ENCODE results near the gene ABHD14A. TPM values are rescaled to one million over a fixed set of nuclear protein-coding genes. Genes with fewer than 3 reads are reported as not detected.

ABHD14A gene
- total RNA-seq, 1 donor from 2014 or later: 17.8 TPM

GRCh38 chr3:51995346-51996163 is 20.7 kb downstream of the ABHD14A start, which contains the start of gene RPL29:
TSS of gene RPL29 (minus strand) at chr3:51995895. CDS start at chr3:51995461, 434 bp downstream.
- peak within 1 kb of the TSS; percentile 80 for H3K4me3 ChIP-seq
- ATAC-seq (peak; percentile 97), DNase-seq (peak; percentile 93)
- H3K9me3 ChIP-seq: no peaks in the 10 kb centered on the region
- no peak for TF ChIP-seq CTCF (IDR thresholded peaks at IDR 0.05)
- H3K27me3 ChIP-seq (ENCODE audit: low read depth): no peaks in the 10 kb centered on the region
- peak within 1 kb of the TSS; percentile 89 for H3K27ac ChIP-seq
- peaks cover 40% of the 10 kb centered on the region for H3K36me3 ChIP-seq
- peaks cover 19% of the 10 kb centered on the region for H3K4me1 ChIP-seq
- intact Hi-C loops (cut with DNase I): no loop called here

DNA sequence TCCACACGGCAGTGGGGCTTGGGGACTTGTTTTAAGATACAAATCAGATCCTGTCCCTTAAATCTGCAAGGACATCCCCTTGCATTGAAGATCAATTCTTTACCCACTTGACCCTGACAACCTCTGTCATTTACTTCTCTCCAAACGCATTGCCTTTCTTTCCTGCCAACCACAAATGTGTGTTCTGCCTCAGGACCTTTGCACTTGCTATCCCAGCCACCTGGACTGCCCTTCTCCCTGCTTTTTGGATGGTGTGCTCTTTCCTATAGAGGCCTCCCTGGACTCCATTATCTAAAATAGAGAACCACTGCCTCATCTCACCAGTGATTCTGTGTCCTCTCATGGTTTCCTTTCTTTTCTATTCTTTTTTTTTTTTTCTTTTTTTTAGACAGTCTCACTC is 22.3 kb downstream of the ABHD14A start:
- H3K36me3 ChIP-seq: peaks cover 30% of the 10 kb centered on the region
- no peak for TF ChIP-seq CTCF (IDR thresholded peaks at IDR 0.05)
- no peak overlapping the region for H3K27ac ChIP-seq
- DNase-seq: no peak
- H3K4me1 ChIP-seq: peaks cover 27% of the 10 kb centered on the region
- ATAC-seq: no peak
- H3K4me3 ChIP-seq: no peak overlapping the region
- H3K9me3 ChIP-seq: no peaks in the 10 kb centered on the region
- H3K27me3 ChIP-seq (ENCODE audit: low read depth): no peaks in the 10 kb centered on the region
- intact Hi-C loops (cut with DNase I): no loop called here

DNA sequence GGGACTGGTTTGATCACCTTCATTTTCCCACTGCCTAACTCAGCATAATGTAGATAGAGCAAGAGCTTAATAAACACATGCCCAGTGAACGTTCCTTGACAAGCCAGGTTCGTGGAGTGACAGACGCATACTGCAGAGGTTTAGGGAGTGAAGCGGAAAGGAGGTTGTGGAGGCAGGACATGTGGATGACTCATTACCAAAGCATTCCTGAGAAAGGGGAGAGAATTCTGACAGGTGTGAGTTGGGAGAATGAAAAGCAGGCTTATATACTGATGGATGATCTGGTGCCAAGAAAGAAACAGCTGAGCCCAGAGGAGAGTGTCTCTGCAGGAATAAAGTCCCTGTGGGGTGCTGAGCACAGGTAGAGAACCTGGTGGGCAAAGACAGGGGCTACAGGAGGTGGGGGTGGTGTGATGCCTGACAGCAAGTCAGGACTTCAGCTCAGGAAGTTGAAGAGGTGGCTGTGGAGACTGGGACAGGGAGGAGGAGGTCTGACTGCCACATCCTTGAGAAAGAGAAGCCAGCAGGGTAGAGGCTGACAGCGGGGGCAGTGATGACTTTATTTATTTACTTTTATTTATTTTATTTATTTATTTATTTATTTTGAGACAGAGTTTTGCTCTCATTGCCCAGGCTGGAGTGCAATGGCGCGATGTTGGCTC is 23.2 kb downstream of the ABHD14A start:
- H3K36me3 ChIP-seq: peaks cover 21% of the 10 kb centered on the region
- no peak for ATAC-seq
- H3K4me1 ChIP-seq: peaks cover 27% of the 10 kb centered on the region
- no peaks in the 10 kb centered on the region for H3K9me3 ChIP-seq
- H3K27ac ChIP-seq: no peak overlapping the region
- no peak overlapping the region for H3K4me3 ChIP-seq
- TF ChIP-seq CTCF (IDR thresholded peaks at IDR 0.05): no peak
- no peak for DNase-seq
- intact Hi-C loops (cut with DNase I): no loop called here
- H3K27me3 ChIP-seq (ENCODE audit: low read depth): no peaks in the 10 kb centered on the region

DNA sequence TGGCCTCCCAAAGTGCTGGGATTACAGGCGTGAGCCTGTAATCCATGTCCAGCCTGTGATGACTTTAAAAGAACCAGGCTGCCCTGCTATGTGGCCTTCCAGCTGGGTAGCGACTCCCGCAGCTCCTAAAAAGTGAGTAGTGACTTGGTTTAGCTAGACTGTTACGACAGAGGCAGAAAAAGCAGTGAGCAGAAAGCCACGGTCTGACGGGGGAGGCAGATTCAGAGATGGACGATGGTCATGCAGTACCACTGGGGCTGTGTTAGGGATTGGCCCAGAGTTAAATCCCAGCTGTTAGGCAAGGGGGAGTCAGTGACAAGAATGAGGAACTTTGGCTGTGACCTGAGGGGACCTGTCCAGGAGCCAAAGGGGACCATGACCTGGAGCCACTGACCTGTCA is 23.9 kb downstream of the ABHD14A start:
- H3K27ac ChIP-seq: no peak overlapping the region
- intact Hi-C loops (cut with DNase I): no loop called here
- H3K4me3 ChIP-seq: no peak overlapping the region
- H3K27me3 ChIP-seq (ENCODE audit: low read depth): no peaks in the 10 kb centered on the region
- H3K4me1 ChIP-seq: peaks cover 24% of the 10 kb centered on the region
- ATAC-seq: no peak
- TF ChIP-seq CTCF (IDR thresholded peaks at IDR 0.05): no peak
- H3K9me3 ChIP-seq: no peaks in the 10 kb centered on the region
- no peak for DNase-seq
- peaks cover 14% of the 10 kb centered on the region for H3K36me3 ChIP-seq

- no peak for TF ChIP-seq CTCF (IDR thresholded peaks at IDR 0.05)
- peaks cover 3% of the 10 kb centered on the region for H3K36me3 ChIP-seq
- H3K27ac ChIP-seq: no peak overlapping the region
- DNase-seq: no peak
- intact Hi-C loops (cut with DNase I): loop anchor here (10.0 kb wide), 1 partner anchor 145 kb away; no protein-coding TSS in a partner anchor
- no peak overlapping the region for H3K4me3 ChIP-seq
- ATAC-seq: no peak
- H3K9me3 ChIP-seq: no peaks in the 10 kb centered on the region
- H3K4me1 ChIP-seq: peaks cover 21% of the 10 kb centered on the region
- no peaks in the 10 kb centered on the region for H3K27me3 ChIP-seq (ENCODE audit: low read depth)
Measured at GRCh38 chr3:51999846-52000245, 25.0 kb downstream of the ABHD14A start.

All from lower lobe of right lung (tissue), 2 donors.